ENCODE results near the gene HECTD1. TPM values are rescaled to one million over a fixed set of nuclear protein-coding genes. Genes with fewer than 3 reads are reported as not detected.

HECTD1 gene
- total RNA-seq, 1 experiment from 2014 or later: 101 TPM

- TF ChIP-seq CTCF (IDR thresholded peaks at IDR 0.05) (no peak), SIN3A (IDR thresholded peaks at IDR 0.05; ENCODE audit: borderline replicate concordance, insufficient read depth, low read depth, low read length) (no peak), POLR2AphosphoS5 (IDR thresholded peaks at IDR 0.05; ENCODE audit: low read depth, low read length) (no peak), REST (IDR thresholded peaks at IDR 0.05; ENCODE audit: insufficient read depth in 1 of 2, low read depth in 2 of 2, low read length in 1 of 2) (no peak), TCF7L2 (IDR thresholded peaks at IDR 0.05; ENCODE audit: low read depth, low read length) (no peak)
- H3K27me3 ChIP-seq (ENCODE audit: control insufficient read depth, insufficient read depth, low read length): no peaks in the 10 kb centered on the region
- no peak overlapping the region for H3K27ac ChIP-seq (ENCODE audit: low read length)
- H3K9me3 ChIP-seq (ENCODE audit: control insufficient read depth, insufficient read depth, low read depth, low read length): no peaks in the 10 kb centered on the region
- H3K36me3 ChIP-seq (ENCODE audit: control insufficient read depth, insufficient read depth, low read length): peaks cover 42% of the 10 kb centered on the region
- POLR2A ChIA-PET: no interaction called here
- in situ Hi-C loops (cut with HindIII; ENCODE audit: low pct_unique_long_range_greater_than_20kb, low sequenced_read_pairs) (no loop called here), intact Hi-C loops (cut with micrococcal nuclease; ENCODE audit: unreplicated experiment) (no loop called here)
- no peak for DNase-seq (ENCODE audit: low read depth, low spot score)
- no peaks in the 10 kb centered on the region for H3K4me1 ChIP-seq (ENCODE audit: control insufficient read depth, insufficient read depth, low read length)
- CTCF ChIA-PET: no interaction called here
- ATAC-seq: no peak
- H3K4me3 ChIP-seq (ENCODE audit: low read depth in 2 of 2, low read length in 2 of 2): no peak overlapping the region
- BruUV-seq (replicated peaks): no TSS peak
These were observed 84.7 kb downstream of the HECTD1 start for GRCh38 chr14:31122921-31123320.

GRCh38 chr14:31122098-31122611 is 85.4 kb downstream of the HECTD1 start:
- no peaks in the 10 kb centered on the region for H3K4me1 ChIP-seq (ENCODE audit: control insufficient read depth, insufficient read depth, low read length)
- no peaks in the 10 kb centered on the region for H3K9me3 ChIP-seq (ENCODE audit: control insufficient read depth, insufficient read depth, low read depth, low read length)
- in situ Hi-C loops (cut with HindIII; ENCODE audit: low pct_unique_long_range_greater_than_20kb, low sequenced_read_pairs) (no loop called here), intact Hi-C loops (cut with micrococcal nuclease; ENCODE audit: unreplicated experiment) (no loop called here)
- no peak overlapping the region for H3K4me3 ChIP-seq (ENCODE audit: low read depth in 2 of 2, low read length in 2 of 2)
- DNase-seq (ENCODE audit: low read depth, low spot score) (no peak), ATAC-seq (no peak)
- BruUV-seq (replicated peaks): no TSS peak
- H3K36me3 ChIP-seq (ENCODE audit: control insufficient read depth, insufficient read depth, low read length): peaks cover 41% of the 10 kb centered on the region
- CTCF ChIA-PET: no interaction called here
- no peaks in the 10 kb centered on the region for H3K27me3 ChIP-seq (ENCODE audit: control insufficient read depth, insufficient read depth, low read length)
- no peak for TF ChIP-seq POLR2AphosphoS5 (IDR thresholded peaks at IDR 0.05; ENCODE audit: low read depth, low read length)
- TF ChIP-seq TCF7L2 (IDR thresholded peaks at IDR 0.05; ENCODE audit: low read depth, low read length): no peak
- no peak for TF ChIP-seq CTCF (IDR thresholded peaks at IDR 0.05)
- no peak for TF ChIP-seq REST (IDR thresholded peaks at IDR 0.05; ENCODE audit: insufficient read depth in 1 of 2, low read depth in 2 of 2, low read length in 1 of 2)
- H3K27ac ChIP-seq (ENCODE audit: low read length): no peak overlapping the region
- POLR2A ChIA-PET: interaction anchor here (0.7 kb wide), 1 partner anchor 16 kb away, joined by 3 read pairs; no protein-coding TSS in a partner anchor

Data from Panc1 (cell line).